GM18511 (cell line): Measurements from ENCODE around the gene TPH1.

ENCODE experiments used
- ATAC-seq: cut with Tn5 transposase; IDR thresholded peaks from one replicate; pipeline ENCODE4 v1.9.1; 2021; ENCODE audit warnings: mild to moderate bottlenecking, moderate library complexity; ENCODE audit not compliant: unreplicated experiment

Gene TPH1

GRCh38 chr11:18046116-18046777, at the start of gene TPH1:
Gene TPH1, minus strand, starts transcription at chr11:18046269. Its CDS starts 5,507 bp downstream, at chr11:18040762.
- ATAC-seq: no peak

- no peak for ATAC-seq
These were observed 47.9 kb upstream of the TPH1 start for GRCh38 chr11:18093959-18094358.

- no peak for ATAC-seq
These were observed 45.7 kb upstream of the TPH1 start for GRCh38 chr11:18091731-18092130.

GRCh38 chr11:18088966-18089365, 42.9 kb upstream of the TPH1 start:
- ATAC-seq: no peak

GRCh38 chr11:18088366-18088765, 42.3 kb upstream of the TPH1 start:
- ATAC-seq: no peak

- no peak for ATAC-seq
These were observed 35.5 kb upstream of the TPH1 start for GRCh38 chr11:18081551-18081950.

GRCh38 chr11:18080451-18080850, 34.4 kb upstream of the TPH1 start:
- no peak for ATAC-seq

GRCh38 chr11:18078909-18079308, 32.8 kb upstream of the TPH1 start:
- ATAC-seq: no peak

- ATAC-seq: no peak
These were observed 29.4 kb upstream of the TPH1 start for GRCh38 chr11:18075444-18075843.

GRCh38 chr11:18071098-18071705, 25.1 kb upstream of the TPH1 start:
- no peak for ATAC-seq

- no peak for ATAC-seq
These were observed 21.3 kb upstream of the TPH1 start for GRCh38 chr11:18067372-18067771.

- no peak for ATAC-seq
These were observed 20.6 kb upstream of the TPH1 start for GRCh38 chr11:18066626-18067025.

GRCh38 chr11:18065572-18065971, 19.5 kb upstream of the TPH1 start:
- ATAC-seq: no peak

- no peak for ATAC-seq
These were observed 18.5 kb upstream of the TPH1 start for GRCh38 chr11:18064450-18065054.

GRCh38 chr11:18063862-18064434, 17.9 kb upstream of the TPH1 start:
- ATAC-seq: no peak

GRCh38 chr11:18063125-18063524, 17.1 kb upstream of the TPH1 start:
- no peak for ATAC-seq

- no peak for ATAC-seq
These were observed 15.3 kb upstream of the TPH1 start for GRCh38 chr11:18061351-18061750.

GRCh38 chr11:18056561-18057181, 10.6 kb upstream of the TPH1 start:
- no peak for ATAC-seq

GRCh38 chr11:18054511-18055103, 8.5 kb upstream of the TPH1 start:
- no peak for ATAC-seq

- no peak for ATAC-seq
These were observed 4.8 kb upstream of the TPH1 start for GRCh38 chr11:18050848-18051247.

- no peak for ATAC-seq
These were observed 9.6 kb downstream of the TPH1 start for GRCh38 chr11:18036456-18036855.
